ENCODE data around the gene CYP24A1. TPM values are rescaled to one million over a fixed set of nuclear protein-coding genes. Genes with fewer than 3 reads are reported as not detected.

The CYP24A1 gene
- total RNA-seq, result not detected
- long read RNA-seq, result 0 reads

DNA sequence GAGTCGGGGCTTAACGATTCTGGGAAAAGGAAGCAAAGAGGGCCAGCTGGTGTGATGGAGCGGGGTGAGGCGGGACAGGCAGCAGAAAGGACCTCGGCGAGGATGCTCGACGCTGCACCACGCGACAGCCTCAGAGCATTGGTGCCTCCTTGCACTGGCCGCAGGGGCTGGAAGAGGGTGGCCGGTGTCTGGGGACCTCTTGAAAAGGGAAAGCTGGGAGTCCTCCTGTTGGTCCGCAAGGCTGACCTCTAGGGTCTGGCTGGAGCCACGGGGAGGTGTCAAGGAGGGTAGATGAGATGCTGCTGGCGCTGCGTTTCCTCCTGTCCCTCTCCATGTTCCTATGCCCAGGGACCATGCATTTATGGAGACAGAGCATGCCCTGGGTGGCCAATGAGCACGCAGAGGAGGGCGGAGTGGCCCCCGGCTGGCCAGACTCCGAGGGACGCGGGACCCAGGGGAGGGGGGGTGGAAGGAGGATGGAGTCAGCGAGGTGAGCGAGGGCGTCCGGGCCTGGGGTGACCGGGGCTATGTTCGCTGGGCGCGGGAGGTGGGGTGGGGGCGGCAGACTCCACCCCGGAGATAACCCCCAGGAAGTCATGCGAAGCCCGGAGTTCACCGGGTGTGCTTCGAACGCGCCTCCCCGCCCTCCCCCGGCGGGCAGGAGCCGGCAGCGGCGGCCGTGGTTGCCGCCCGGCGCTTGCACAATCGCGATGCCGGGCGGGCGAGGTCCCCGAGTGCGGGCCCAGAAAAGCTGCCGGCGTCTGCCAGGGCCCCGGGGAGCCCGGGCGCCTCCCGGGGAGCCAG is at the start of gene CYP24A1:
CYP24A1 (minus strand) TSS at position 334 of the 804 bp plus-strand sequence. CDS start 407 bp downstream, outside the sequence.
- ATAC-seq (no peak), DNase-seq (ENCODE audit: missing footprints) (no peak)
- intact Hi-C loops (cut with DNase I), result no loop called here

DNA sequence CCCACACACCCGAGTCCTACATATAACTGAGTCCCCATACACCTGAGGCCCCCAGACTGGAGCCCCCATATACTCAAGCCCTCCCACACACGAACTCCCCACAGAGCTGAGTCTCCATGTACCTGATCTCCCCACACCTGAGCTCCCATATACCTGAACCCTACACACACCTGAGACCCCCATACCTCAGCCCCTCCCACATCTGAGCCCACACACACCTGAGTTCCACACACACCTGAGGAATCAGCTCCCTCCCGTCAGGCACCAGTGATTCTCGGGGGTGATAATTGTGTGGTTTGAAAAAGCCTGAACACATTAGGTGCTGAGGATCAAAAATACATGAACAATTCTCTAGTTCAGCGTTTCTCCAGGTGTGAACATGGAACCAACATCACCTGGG is 49.5 kb upstream of the CYP24A1 start:
- no peak for ATAC-seq
- DNase-seq (ENCODE audit: missing footprints), result no peak
- intact Hi-C loops (cut with DNase I), result no loop called here

DNA sequence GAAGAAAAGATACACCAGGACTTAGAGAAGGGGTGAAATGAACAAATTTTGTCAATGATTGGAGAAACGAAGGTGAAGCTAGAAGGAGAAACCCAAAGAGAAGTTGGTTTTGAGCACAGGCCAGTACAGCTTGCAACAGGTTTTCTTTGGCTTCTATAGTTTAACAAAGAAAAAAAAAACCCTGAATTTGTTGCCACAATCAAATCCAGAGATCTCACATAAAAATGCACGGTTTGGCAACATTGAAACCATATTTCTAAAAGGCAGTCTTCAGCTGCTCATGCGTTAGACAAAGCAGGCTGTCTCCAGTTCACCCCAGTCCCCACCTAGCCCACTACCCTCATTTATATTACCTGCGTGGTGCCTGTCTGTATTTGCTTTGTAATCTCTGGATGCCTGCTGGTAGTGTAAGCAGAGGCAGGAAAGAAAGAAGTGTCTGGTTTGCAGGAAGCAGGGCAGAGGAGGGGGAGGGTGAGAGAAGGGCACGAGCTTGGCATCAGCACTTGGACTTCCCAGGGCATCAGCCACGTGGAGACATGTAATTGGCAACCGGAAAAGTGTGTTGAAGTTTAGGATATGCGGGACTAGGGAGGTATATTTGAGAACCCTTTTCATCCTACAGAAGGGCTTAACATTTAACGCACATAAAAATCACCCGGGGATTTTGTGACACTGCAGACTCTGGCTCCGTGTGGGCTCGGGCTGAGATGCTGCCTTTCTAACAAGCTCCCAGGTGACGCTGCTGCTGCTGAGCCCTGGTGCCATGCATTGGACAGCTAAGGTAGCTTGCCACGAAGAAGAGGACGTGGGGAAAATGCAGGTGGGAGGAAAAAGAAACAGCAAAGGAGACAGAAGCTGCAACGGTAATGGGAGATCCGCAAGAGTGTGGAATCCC is 48.5 kb upstream of the CYP24A1 start:
- ATAC-seq (peak; percentile 48), DNase-seq (ENCODE audit: missing footprints) (no peak)
- intact Hi-C loops (cut with DNase I), result no loop called here

DNA sequence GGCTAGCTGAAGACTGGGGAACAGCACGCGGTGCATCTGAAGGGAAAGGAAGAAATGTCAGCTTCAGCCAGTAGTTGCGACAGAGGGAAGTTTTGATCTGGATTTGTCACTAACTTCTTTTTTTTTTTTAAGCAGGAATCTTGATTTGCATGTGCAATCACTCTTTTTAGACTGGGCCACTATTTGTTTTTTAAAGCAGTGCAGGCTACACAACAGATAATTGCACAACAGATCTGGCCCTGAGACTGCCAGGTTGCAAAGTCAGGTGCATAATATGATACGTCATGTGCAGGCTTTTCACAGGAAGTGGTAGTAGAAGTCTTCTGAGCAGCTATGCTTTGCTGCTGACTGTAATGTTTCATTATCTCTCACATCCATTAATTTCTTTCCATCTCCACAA is 47.6 kb upstream of the CYP24A1 start:
- intact Hi-C loops (cut with DNase I), result no loop called here
- ATAC-seq, result no peak
- no peak for DNase-seq (ENCODE audit: missing footprints)

DNA sequence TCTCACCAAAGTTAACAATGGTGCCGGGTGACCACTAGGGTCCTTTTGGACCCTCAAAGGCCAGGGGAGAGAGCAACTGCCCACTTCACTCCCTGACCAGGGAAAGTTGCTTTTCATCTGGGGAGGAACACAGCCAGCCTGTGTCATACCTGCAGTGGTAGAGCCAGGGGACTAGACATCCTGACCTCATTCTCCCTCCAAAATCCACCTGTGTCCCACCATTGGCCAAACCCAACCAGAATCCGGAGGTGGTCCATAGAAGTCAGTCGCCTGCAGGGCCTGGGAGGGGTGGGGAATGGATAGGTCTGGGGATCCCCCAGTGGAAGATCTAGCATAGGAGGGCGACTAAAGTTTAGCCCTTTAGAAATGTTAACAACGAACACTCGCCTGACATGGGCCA is 46.9 kb upstream of the CYP24A1 start:
- intact Hi-C loops (cut with DNase I), result no loop called here
- ATAC-seq (no peak), DNase-seq (ENCODE audit: missing footprints) (no peak)

DNA sequence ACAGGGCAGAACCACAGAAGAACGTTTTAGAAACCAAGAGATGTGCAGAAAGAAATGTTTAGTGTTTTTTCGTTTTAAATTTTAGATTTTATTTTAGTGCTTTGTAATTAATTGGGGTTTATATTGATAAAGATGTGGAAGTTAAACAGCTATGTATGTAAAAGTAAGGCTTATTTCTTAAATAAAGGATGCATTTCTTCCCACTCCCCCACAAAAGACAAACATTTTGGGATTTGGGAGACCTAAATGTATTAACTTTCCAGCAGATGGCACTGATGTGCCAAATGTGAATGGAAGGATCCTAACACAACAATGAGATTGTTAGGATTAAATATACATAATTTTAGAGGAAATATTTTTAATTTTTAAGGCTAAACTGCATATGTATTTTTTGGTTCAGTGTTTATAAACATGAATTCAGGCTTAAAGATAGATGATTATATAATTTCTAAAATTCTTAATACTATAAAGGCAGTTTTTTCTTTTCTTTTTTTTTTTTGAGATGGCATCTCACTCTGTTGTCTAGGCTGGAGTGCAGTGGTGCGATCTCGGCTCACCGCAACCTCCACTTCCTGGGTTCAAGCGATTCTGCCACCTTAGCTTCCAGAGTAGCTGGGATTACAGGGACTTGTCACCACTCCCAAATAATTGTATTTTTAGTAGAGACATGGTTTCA is 46.1 kb upstream of the CYP24A1 start:
- intact Hi-C loops (cut with DNase I), result loop anchor here (2.0 to 10.0 kb wide), 3 partner anchors 255 to 625 kb away; partner anchors contain the start of genes DOK5 and ZNF217
- DNase-seq (ENCODE audit: missing footprints) (no peak), ATAC-seq (no peak)

DNA sequence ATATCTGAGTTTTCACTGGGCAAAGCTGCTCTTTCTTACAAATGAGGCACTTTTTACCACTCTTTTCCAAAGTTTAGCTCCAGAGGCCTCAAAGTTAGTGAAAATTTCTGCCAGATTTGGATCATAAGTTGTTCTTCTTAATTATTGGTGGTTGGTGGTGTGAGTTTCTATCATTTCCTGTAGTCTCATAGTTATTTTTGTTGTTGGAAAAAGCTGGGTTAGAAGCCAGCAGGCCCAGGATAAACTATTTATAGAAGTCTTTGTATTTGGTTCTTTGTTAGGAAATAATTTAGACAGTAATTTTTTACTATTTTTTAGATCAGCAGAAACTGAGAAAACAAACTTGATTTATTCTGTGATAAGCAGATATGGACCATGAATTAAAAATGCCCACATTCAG is 44.7 kb upstream of the CYP24A1 start:
- DNase-seq (ENCODE audit: missing footprints) (no peak), ATAC-seq (no peak)
- intact Hi-C loops (cut with DNase I), result loop anchor here (2.0 to 10.0 kb wide), 3 partner anchors 256 to 624 kb away; partner anchors contain the start of genes DOK5 and ZNF217

DNA sequence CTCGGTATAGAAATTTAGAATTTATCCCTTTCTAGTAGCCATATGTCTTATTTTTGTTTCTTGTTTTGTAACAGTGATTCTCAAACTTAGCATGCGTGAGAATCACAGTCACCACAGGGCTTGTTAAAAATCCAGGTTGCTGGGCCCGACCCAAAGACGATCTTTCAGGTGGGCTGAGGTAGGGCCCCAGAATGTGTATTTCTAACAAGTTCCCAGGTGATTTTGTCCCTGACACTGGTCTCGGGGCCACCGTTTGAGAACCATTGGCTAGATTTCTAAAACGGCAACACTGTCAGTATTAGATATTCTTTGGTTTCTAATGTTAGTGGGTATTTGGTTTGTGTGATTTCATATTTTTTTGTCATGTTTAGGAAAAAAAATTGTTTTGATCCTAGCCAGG is 44.0 kb upstream of the CYP24A1 start:
- no peak for ATAC-seq
- intact Hi-C loops (cut with DNase I), result loop anchor here (2.0 to 10.0 kb wide), 3 partner anchors 257 to 623 kb away; partner anchors contain the start of genes DOK5 and ZNF217
- no peak for DNase-seq (ENCODE audit: missing footprints)

DNA sequence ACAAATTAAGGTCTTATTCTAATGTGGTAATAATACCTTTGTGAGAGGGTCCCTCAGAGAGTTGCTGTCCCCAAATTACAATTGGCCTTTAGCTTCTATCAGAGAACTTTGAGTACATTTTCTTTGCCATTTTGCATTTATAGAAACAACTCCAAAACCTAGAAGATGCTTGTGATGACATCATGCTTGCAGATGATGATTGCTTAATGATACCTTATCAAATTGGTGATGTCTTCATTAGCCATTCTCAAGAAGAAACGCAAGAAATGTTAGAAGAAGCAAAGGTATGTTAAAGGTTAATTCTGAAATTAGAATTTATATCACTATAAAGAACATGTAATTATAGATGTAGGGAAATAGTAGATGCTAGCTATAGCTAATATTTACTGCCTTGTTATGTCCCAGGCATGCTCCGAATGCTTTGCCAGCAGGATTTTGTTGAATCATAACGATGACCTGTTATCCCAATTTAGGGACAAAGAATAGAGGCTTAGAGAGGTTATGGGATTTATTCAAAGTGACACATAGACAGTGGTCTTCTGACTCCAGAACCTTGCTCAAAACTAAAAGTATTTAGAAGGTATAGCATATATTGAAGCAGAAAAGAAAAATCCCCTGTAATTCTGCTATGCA is 41.5 kb upstream of the CYP24A1 start:
- ATAC-seq, result no peak
- intact Hi-C loops (cut with DNase I), result loop anchor here (10.0 kb wide), 2 partner anchors 260 to 620 kb away; partner anchors contain the start of genes DOK5 and ZNF217
- DNase-seq (ENCODE audit: missing footprints), result no peak

DNA sequence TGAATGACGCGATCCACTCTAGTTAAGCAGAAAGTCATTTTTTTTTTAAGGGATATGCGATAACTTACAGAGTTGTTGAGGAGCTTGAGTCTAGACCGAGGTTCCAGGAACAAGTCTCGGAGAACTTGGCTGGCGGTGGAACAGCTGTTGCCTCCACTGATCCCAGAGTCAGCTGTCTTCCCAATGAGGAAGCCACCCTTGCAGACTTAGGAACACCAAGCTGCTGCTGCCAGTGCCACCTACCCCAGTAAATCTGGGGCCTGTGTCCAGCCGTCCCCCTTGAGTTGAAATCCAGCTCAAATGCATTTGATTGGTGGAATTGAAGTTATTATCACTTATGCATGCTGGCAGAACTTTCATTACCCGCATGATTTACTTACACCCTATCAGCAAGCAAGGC is 40.8 kb upstream of the CYP24A1 start:
- no peak for ATAC-seq
- intact Hi-C loops (cut with DNase I), result loop anchor here (10.0 kb wide), 2 partner anchors 260 to 620 kb away; partner anchors contain the start of genes DOK5 and ZNF217
- no peak for DNase-seq (ENCODE audit: missing footprints)

DNA sequence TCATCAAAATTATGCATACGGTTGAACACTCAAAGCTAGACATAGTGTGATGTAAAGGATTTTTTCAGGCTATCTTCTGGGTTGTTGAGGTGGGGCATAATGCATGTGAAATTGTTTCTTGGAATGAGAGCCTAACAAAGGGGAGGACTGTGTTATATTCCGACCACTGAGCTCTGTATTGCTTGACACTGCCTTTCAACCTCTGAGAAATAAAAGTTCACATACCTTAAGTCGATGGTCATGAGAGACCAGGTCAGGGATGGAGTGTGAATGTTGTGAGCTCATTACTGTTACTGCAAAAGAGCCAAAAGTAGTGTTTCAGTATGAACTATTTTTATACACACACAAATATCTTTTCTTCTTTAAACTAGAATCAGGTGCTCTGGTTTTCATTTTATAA is 39.1 kb upstream of the CYP24A1 start:
- DNase-seq (ENCODE audit: missing footprints) (no peak), ATAC-seq (no peak)
- intact Hi-C loops (cut with DNase I), result loop anchor here (10.0 kb wide), 2 partner anchors 262 to 618 kb away; partner anchors contain the start of genes DOK5 and ZNF217

DNA sequence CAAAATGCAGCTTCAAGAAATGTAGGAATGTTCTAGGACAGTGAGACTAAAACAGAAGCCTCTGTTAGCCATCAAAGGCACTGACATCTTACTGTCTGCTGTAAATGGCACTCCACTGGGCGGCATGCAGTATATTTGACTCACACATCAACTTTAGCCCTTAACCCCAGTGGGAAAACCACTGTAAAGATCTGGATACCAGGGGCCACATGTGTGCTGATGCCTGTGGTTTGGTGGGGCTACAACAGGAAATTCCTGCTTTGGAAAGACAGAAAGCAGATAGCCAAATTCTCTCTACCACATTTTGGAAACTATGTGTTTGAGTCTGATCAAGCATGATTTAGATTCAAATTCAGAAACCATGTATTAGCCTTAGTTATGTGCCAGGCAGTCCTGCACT is 38.4 kb upstream of the CYP24A1 start:
- ATAC-seq, result no peak
- intact Hi-C loops (cut with DNase I), result loop anchor here (10.0 kb wide), 2 partner anchors 263 to 617 kb away; partner anchors contain the start of genes DOK5 and ZNF217
- no peak for DNase-seq (ENCODE audit: missing footprints)

DNA sequence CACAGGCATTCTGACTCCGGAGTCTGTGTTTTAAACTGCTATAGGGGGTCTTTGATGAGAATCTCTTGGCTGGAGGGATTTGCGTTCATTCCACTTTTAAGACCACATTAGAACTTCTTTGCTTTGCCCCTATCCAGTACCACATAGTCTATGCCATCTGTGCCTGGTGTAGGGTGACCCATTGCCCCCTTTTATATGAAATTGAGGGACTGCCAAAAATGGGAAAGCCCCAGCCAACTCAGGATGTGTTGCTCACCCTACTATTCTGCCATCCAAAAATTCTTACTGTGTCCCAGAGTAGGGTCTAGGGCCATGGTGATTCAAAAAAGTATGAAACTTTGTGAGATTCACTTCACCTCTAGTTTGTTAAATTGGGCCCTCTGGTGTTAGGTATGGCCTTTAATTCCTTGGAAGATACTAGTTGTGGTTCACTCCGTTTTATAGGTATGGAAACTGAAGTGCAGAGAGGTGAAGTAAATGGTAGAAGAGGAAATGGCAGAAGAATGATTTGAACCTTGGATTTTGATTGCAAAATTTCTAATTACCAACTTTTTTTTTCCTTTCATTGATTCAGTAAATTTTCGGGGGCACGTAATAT is 35.5 kb upstream of the CYP24A1 start:
- DNase-seq (ENCODE audit: missing footprints) (no peak), ATAC-seq (no peak)
- intact Hi-C loops (cut with DNase I), result no loop called here

DNA sequence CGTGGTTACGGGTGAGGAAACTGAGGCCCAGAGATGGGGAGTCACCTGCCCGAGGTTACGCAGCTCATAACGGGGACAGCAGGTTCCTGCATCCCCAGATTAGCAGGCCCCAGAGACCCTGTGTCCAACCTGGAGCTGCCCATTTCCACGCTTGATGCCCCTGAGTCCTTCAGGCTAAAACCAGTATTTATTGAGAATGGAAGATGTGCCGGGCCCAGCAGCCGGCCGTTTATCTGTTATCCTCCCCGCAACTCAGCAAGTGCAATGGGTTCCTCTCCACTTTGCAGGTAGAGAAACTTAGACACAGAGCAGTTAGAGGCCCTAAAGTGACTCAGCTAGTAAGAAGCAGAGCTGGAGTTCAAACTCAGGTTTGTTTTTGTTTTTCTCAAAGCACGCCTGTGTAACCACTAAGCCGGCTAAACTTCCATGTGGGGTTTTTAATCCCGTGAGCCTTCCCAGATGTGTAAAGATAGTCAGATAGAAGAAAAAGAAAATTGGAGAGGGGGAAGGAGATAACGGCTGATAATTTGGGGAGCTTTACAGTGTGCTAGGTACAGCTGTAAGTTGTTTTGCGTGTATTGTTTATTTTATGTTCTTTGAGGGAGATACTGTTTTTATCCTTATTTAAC is 34.9 kb upstream of the CYP24A1 start:
- DNase-seq (ENCODE audit: missing footprints), result no peak
- no peak for ATAC-seq
- intact Hi-C loops (cut with DNase I), result no loop called here

DNA sequence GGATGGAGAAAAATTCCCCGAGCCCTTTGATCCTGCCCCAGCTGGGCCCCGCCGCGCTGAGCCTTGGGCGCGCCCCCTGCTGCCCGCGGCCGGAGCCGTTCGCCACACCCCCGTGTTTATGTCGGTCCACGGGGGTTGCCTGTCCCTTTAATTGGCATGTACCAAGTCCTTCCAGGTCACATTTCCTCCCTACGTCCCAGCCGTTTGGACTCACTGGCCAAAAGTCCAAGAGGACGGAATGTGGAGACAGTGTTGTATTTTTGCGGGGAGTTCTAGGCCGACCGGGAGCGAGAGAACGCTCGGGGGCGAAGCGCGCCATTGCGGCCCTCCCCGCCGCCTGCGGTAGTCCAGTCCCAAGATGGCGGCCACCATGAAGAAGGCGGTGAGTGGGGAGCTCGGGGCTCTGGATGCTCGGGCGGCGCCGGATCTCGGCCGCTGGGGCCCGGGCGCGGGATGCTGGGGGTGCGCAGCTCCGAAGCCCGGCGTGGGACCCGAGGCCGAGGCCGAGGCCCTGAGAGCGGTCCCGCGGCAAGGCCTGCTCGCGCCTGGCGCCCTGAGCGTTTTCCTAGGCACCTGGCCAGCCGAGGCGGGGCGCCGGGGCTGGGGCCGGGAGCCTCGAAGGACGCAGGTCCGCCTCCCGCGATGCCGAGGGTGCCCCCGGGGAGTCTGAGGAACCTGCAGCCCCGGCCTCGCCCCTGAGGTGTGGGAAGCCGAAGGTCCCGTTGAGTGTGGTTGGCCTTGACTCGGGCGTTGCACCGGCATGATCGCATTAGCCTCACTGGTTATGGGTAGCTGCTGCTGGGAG is 34.2 kb upstream of the CYP24A1 start, which contains the start of gene PFDN4:
PFDN4 (plus strand) TSS at position 345 of the 805 bp plus-strand sequence; CDS start at position 359, 14 bp downstream.
- intact Hi-C loops (cut with DNase I), result no loop called here
- peak; percentile 91 for DNase-seq (ENCODE audit: missing footprints)
- peak; percentile 97 for ATAC-seq

DNA sequence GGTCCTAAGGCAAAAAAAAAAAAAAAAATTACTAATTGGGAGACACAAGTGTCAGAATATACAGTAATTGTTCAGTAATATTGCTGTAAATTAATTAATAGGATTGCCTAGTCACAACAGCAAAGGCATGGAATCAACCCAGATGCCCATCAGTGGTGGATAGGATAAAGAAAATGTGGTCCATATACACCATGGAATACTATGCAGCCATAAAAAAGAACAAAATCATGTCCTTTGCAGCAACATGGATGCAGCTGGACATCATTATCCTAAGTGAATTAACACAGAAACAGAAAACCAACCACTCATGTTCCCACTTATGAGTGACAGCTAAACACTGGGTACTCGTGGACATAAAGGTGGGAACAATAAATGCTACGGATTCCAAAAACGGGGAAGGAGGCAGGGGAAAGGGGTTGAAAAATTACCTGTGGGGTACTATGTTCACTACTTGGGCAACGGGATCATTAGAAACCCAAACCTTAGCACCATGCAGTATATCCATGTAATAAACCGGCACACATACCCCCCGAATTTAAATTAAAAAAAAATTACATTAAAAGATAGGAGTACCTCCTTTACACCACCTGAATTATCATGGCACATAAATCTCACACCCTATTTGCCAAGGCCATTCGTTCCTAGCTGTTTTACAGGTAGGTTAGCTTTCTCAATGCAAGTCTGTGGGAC is 33.4 kb upstream of the CYP24A1 start:
- ATAC-seq (no peak), DNase-seq (ENCODE audit: missing footprints) (no peak)
- intact Hi-C loops (cut with DNase I), result no loop called here

Measured in Right ventricle myocardium inferior (tissue), 1 donor.